GM12878 (cell line): ENCODE data around the gene DNAJC16. TPM values are rescaled to one million over a fixed set of nuclear protein-coding genes. Genes with fewer than 3 reads are reported as not detected.

ENCODE experiments used
- ATAC-seq: fragments of 200-7000 bp; cut with Tn5 transposase; 3 replicates; pipeline ENCODE4 v1.9.1; 2020; ENCODE audit warnings: mild to moderate bottlenecking, moderate library complexity
- Bru-seq: library from RNA; stranded (reverse); fragments of 400-500 nt; gene quantifications from one replicate; lab custom pipeline; 2021; lab: Mats Ljungman, UMichigan
- BruChase-seq, 2 experiments: library from RNA; stranded (reverse); fragments of 400-500 nt; gene quantifications; one replicate each; lab custom pipeline; 2021; lab: Mats Ljungman, UMichigan
- BruUV-seq: library from RNA; stranded (reverse); fragments of 400-500 nt; replicated peaks from 2 replicates; lab custom pipeline; 2021; lab: Mats Ljungman, UMichigan
- CTCF ChIA-PET: fragments of 300-600 bp; sonication (Branson Sonifier 250); formaldehyde crosslinking; extraction: SDS; loops from one replicate; lab custom pipeline; 2021; ENCODE audit warnings: inconsistent platforms; lab: Yijun Ruan, JAX
- POLR2A ChIA-PET: fragments of 350-600 bp; formaldehyde crosslinking; extraction: SDS; loops from one replicate; lab custom pipeline; 2021; ENCODE audit warnings: inconsistent platforms; lab: Charles Lee
- RAD21 ChIA-PET: fragments of 300-600 bp; sonication (Branson Sonifier 250); formaldehyde crosslinking; loops from one replicate; lab custom pipeline; 2023; ENCODE audit warnings: antibody characterized with exemption; ENCODE audit not compliant: unreplicated experiment; lab: Charles Lee
- SMC1A ChIA-PET: fragments of 300-600 bp; sonication (Branson Sonifier 250); formaldehyde crosslinking; loops from one replicate; lab custom pipeline; 2023; ENCODE audit not compliant: unreplicated experiment, uncharacterized antibody; lab: Charles Lee
- DNase-seq: peaks from one replicate; pipeline ENCODE4 v3.0.0-alpha.2; 2011; ENCODE audit warnings: low read depth, low spot score
- FAIRE-seq: peaks from 3 replicates; lab custom pipeline; 2011; peaks lifted over from hg19 to GRCh38; lab: Jason Lieb, UNC
- H2AFZ ChIP-seq: 2 replicates; pipeline ENCODE4 v1.6.0; 2011; ENCODE audit warnings: low read depth, low read length, control low read depth; ENCODE audit not compliant: control insufficient read depth
- H3K27ac ChIP-seq: 2 replicates; pipeline ENCODE4 v1.5.1; 2011; ENCODE audit warnings: control low read depth; ENCODE audit not compliant: control insufficient read depth, insufficient read depth
- H3K27me3 ChIP-seq, 2 experiments: replicated peaks in 1 of 2; 2 replicates each; pipeline versions ENCODE4 v1.6.0 to v1.6.1; 2011; ENCODE audit warnings: low read length in 1 of 2; ENCODE audit not compliant: control insufficient read depth in 2 of 2, insufficient read depth in 2 of 2
- H3K36me3 ChIP-seq, 2 experiments: 2 replicates each; pipeline ENCODE4 v1.5.1; 2011; ENCODE audit warnings: low read length in 1 of 2; ENCODE audit not compliant: control insufficient read depth in 2 of 2, insufficient read depth in 2 of 2
- H3K4me1 ChIP-seq: 2 replicates; pipeline ENCODE4 v1.6.1; 2011; ENCODE audit warnings: mild to moderate bottlenecking, low read length, moderate library complexity, mixed read lengths; ENCODE audit not compliant: control insufficient read depth, insufficient read depth
- H3K4me2 ChIP-seq: 2 replicates; pipeline ENCODE4 v1.6.0; 2011; ENCODE audit warnings: control low read depth; ENCODE audit not compliant: control insufficient read depth, insufficient read depth
- H3K4me3 ChIP-seq: fragments of 200-600 bp; sonication (generic); 2 replicates; pipeline ENCODE4 v1.5.1; 2016
- H3K79me2 ChIP-seq: 2 replicates; pipeline ENCODE4 v1.6.0; 2011; ENCODE audit warnings: low read length; ENCODE audit not compliant: control insufficient read depth, insufficient read depth
- H3K9ac ChIP-seq: 2 replicates; pipeline ENCODE4 v1.8.0; 2011; ENCODE audit warnings: low read length, control low read depth, mixed read lengths; ENCODE audit not compliant: control insufficient read depth, insufficient read depth
- H3K9me3 ChIP-seq: replicated peaks from 3 replicates; pipeline ENCODE4 v1.5.1; 2011; ENCODE audit warnings: mild to moderate bottlenecking, low read length; ENCODE audit not compliant: control insufficient read depth, insufficient read depth
- H4K20me1 ChIP-seq: 2 replicates; pipeline ENCODE4 v1.6.0; 2011; ENCODE audit not compliant: control insufficient read depth, insufficient read depth
- BRCA1 ChIP-seq: IDR thresholded peaks from 2 replicates; pipeline ENCODE4 v1.6.1; 2011; ENCODE audit warnings: low read depth, low read length, improper control_type of control experiment
- CREM ChIP-seq: IDR thresholded peaks from 2 replicates; pipeline ENCODE4 v1.6.1; 2014; ENCODE audit warnings: antibody characterized with exemption, low read depth
- FOS ChIP-seq: IDR thresholded peaks from 3 replicates; pipeline ENCODE4 v1.6.1; 2011; ENCODE audit warnings: borderline replicate concordance; ENCODE audit not compliant: insufficient read length; ENCODE audit errors: extremely low read depth
- HCFC1 ChIP-seq: fragments of 150-350 bp; IDR thresholded peaks from 2 replicates; pipeline ENCODE4 v1.6.1; 2014; ENCODE audit warnings: low read length
- IKZF2 ChIP-seq, 2 experiments: fragments of 450-650 bp; IDR thresholded peaks; 2 replicates each; pipeline ENCODE4 v1.6.1; 2017; ENCODE audit warnings: mild to moderate bottlenecking in 2 of 2, moderate library complexity in 2 of 2
- PKNOX1 ChIP-seq: fragments of 450-650 bp; IDR thresholded peaks from 2 replicates; pipeline ENCODE4 v1.6.1; 2016; ENCODE audit warnings: mild to moderate bottlenecking
- RCOR1 ChIP-seq: conservative IDR thresholded peaks from 2 replicates; pipeline ENCODE4 v1.6.1; 2012; ENCODE audit warnings: low read depth, low read length, improper control_type of control experiment
- RUNX3 ChIP-seq: IDR thresholded peaks from 2 replicates; pipeline ENCODE4 v1.6.1; 2012; ENCODE audit warnings: low read length, inconsistent platforms
- SIX5 ChIP-seq: IDR thresholded peaks from 2 replicates; pipeline ENCODE4 v1.6.1; 2011; ENCODE audit warnings: mild to moderate bottlenecking, low read depth, low read length, moderate library complexity; ENCODE audit not compliant: severe bottlenecking
- STAT1 ChIP-seq: fragments of 450-650 bp; conservative IDR thresholded peaks from 2 replicates; pipeline ENCODE4 v1.6.1; 2014; ENCODE audit warnings: antibody characterized with exemption, mild to moderate bottlenecking
- ZBTB4 ChIP-seq: fragments of 450-650 bp; formaldehyde crosslinking; IDR thresholded peaks from 2 replicates; pipeline ENCODE4 v1.4.0; 2022; ENCODE audit warnings: mild to moderate bottlenecking, moderate library complexity
- ZSCAN29 ChIP-seq: fragments of 450-650 bp; IDR thresholded peaks from 2 replicates; pipeline ENCODE4 v1.6.1; 2017; ENCODE audit warnings: mild to moderate bottlenecking, moderate library complexity
- WGBS: methylation state at CpG from one replicate; pipeline ENCODE4 v1.1.6; 2016; ENCODE audit warnings: low lambda C conversion rate; ENCODE audit not compliant: insufficient replicate concordance, insufficient coverage; ENCODE audit errors: missing lambda C conversion rate; 5-methylcytosine and 5-hydroxymethylcytosine counted together
- in situ Hi-C: fragments of 300-500 bp; cut with MboI; formaldehyde crosslinking; loops from 9 replicates; pipeline ENCODE4 v1.14.3; 2018; ENCODE audit warnings: mixed read lengths
- intact Hi-C: fragments of 100-400 bp; cut with micrococcal nuclease; formaldehyde crosslinking; loops from one replicate; pipeline ENCODE4 v1.14.2; 2022; ENCODE audit not compliant: unreplicated experiment
- long read RNA-seq, 2 experiments: library from polyadenylated mRNA; unstranded; transcript quantifications; one replicate each; pipeline ENCODE4 v2.0.0, GENCODE V29; 2019 to 2020
- polyA minus RNA-seq, 3 experiments: library from RNA; depleted of rRNA, polyadenylated mRNA; stranded (reverse); fragments of >200 nt; gene quantifications; 2 replicates each; pipeline ENCODE4 v1.2.3, GENCODE V29; 2011
- polyA plus RNA-seq, 11 experiments: library from polyadenylated mRNA; depleted of rRNA in 4 of 11; unstranded in 6 of 11; stranded (reverse) in 5 of 11; fragments of >200 nt; fragmentation: Nextera tagmentation in 4 of 11; fragmentation: Illumina TruSeq in 1 of 11; extraction: Ambion mirVana in 4 of 11; extraction: Trizol in 1 of 11; gene quantifications; 1 replicate in 1 of 11; 2 replicates in 10 of 11; pipeline versions ENCODE4 v1.2.1 to v1.2.3, GENCODE V29; 2011 to 2016; ENCODE audit warnings: inconsistent platforms in 2 of 11, missing spikeins in 2 of 11, low read depth in 1 of 11
- total RNA-seq, 4 experiments: library from RNA; depleted of rRNA in 3 of 4; stranded (reverse); fragments of >200 nt in 3 of 4; fragmentation: Illumina TruSeq in 1 of 4; extraction: Trizol in 1 of 4; gene quantifications; 2 replicates each; pipeline versions ENCODE4 v1.2.1 to v1.2.3, GENCODE V29; 2013 to 2021

Gene DNAJC16
- 36.5 and 37.0 TPM in 2 replicates for total RNA-seq (2013; cell fraction: nucleolus; rRNA removed)
- 12.2 and 12.7 TPM in 2 replicates for total RNA-seq (2014; rRNA removed)
- 9.4 and 10.3 TPM in 2 replicates for total RNA-seq (2014; rRNA removed; fragmentation: Illumina TruSeq; extraction: Trizol)
- total RNA-seq (2021), result 10.3 and 11.8 TPM in 2 replicates
- 2.7 TPM for polyA plus RNA-seq (2011; ENCODE audit: low read depth)
- polyA plus RNA-seq (2011; rRNA removed), result 8.6 and 10.6 TPM in 2 replicates
- polyA plus RNA-seq (2011; cell fraction: cytosol; rRNA removed), result 5.0 and 7.7 TPM in 2 replicates
- 7.1 and 10.2 TPM in 2 replicates for polyA plus RNA-seq (2011; cell fraction: nucleus; rRNA removed)
- polyA plus RNA-seq (2012), result 3.7 and 5.3 TPM in 2 replicates
- polyA plus RNA-seq (2014; fragmentation: Illumina TruSeq; extraction: Trizol), result 8.5 and 10.7 TPM in 2 replicates
- 1 to 10 TPM; 2.4 to 4.4 TPM for polyA plus RNA-seq (2014; fragmentation: Nextera tagmentation; extraction: Ambion mirVana)
- polyA plus RNA-seq (2014; rRNA removed), result 7.0 and 7.1 TPM in 2 replicates
- 1 to 10 TPM; 6.8 to 6.9 TPM for polyA plus RNA-seq (2016; fragmentation: Nextera tagmentation; extraction: Ambion mirVana)
- 10.9 and 16.5 TPM in 2 replicates for polyA minus RNA-seq (2011; rRNA and poly(A)+ RNA removed)
- polyA minus RNA-seq (2011; cell fraction: cytosol; rRNA and poly(A)+ RNA removed), result 7.1 and 10.0 TPM in 2 replicates
- 2.9 and 6.0 TPM in 2 replicates for polyA minus RNA-seq (2011; cell fraction: nucleus; rRNA and poly(A)+ RNA removed)
- percentile 67 among the genes with signal in this experiment for Bru-seq, nascent RNA
- BruChase-seq, experiment 1, labeled RNA remaining after a 6-hour chase, result percentile 71 among the genes with signal in this experiment
- percentile 71 among the genes with signal in this experiment for BruChase-seq, experiment 2, labeled RNA remaining after a 2-hour chase
- long read RNA-seq, experiment 1, full-length matches to known transcripts, result 1 of 4 reads
- long read RNA-seq, experiment 1, partial matches to known transcripts, result 0 of 4 reads
- long read RNA-seq, experiment 1, other reads (novel, unspliced or antisense), result 3 of 4 reads
- long read RNA-seq, experiment 2, full-length matches to known transcripts, result 3 of 12 reads
- long read RNA-seq, experiment 2, partial matches to known transcripts, result 2 of 12 reads
- long read RNA-seq, experiment 2, other reads (novel, unspliced or antisense), result 7 of 12 reads

GRCh38 chr1:15526490-15527339 lies at the start of gene DNAJC16:
Gene DNAJC16, plus strand, starts transcription at chr1:15526848. Its CDS starts 2,258 bp downstream, at chr1:15529106.
- in situ Hi-C loops, result no loop called here
- Histone ChIP-seq H3K4me3 (peak within 1 kb of the TSS; percentile 93), H3K9ac (peak within 1 kb of the TSS; percentile 82), H4K20me1 (no peaks in the 10 kb centered on the region), H3K36me3 (no peaks in the 10 kb centered on the region; a peak in 1 of 4 replicates), H2AFZ (peak within 1 kb of the TSS; percentile 93), H3K79me2 (peaks cover 13% of the 10 kb centered on the region), H3K27ac (peak within 1 kb of the TSS; percentile 65), H3K4me1 (peaks cover 9% of the 10 kb centered on the region; the same call in 1 of the 2 replicates), H3K4me2 (peak within 1 kb of the TSS; percentile 98), H3K27me3 (no peaks in the 10 kb centered on the region), H3K9me3 (no peaks in the 10 kb centered on the region)
- ChIA-PET POLR2A (interaction anchor here (0.5 to 1.9 kb wide), 8 partner anchors 9 to 178 kb away, joined by 3 to 10 read pairs (median 4); partner anchors contain the start of gene DDI2), CTCF (interaction anchor here (0.5 to 1.4 kb wide), 6 partner anchors 8 to 678 kb away, joined by 3 to 4 read pairs (median 3); no protein-coding TSS in a partner anchor), SMC1A (interaction anchor here (0.7 to 1.8 kb wide), 4 partner anchors 15 to 100 kb away, joined by 3 to 8 read pairs (median 6); no protein-coding TSS in a partner anchor), RAD21 (interaction anchor here (0.6 to 1.9 kb wide), 8 partner anchors 11 to 317 kb away, joined by 3 to 5 read pairs (median 3); partner anchors contain the start of gene DDI2)
- DNase-seq (peak; percentile 100), FAIRE-seq (peak; percentile 100), ATAC-seq (peak; percentile 70)
- WGBS, result under 1% methylated on average over 64 of the region's 65 CpGs
- no TSS peak for BruUV-seq
- intact Hi-C loops, result loop anchor here (2.0 to 10.0 kb wide), 3 partner anchors 90 to 448 kb away; partner anchors contain the start of genes DDI2, SPEN and ZBTB17
- TF ChIP-seq HCFC1, result peak; percentile 79
- TF ChIP-seq PKNOX1, result no peak; the same call in 1 of the 2 replicates
- TF ChIP-seq BRCA1, result no peak
- TF ChIP-seq RCOR1, result no peak
- no peak for TF ChIP-seq SIX5
- TF ChIP-seq ZSCAN29, result no peak
- no peak for TF ChIP-seq FOS
- TF ChIP-seq RUNX3, result peak; percentile 62
- TF ChIP-seq STAT1, result no peak
- TF ChIP-seq ZBTB4 (CRISPR knock-in tag), result peak; percentile 85; the same call in 1 of the 2 replicates
- TF ChIP-seq CREM, result peak; percentile 49; the same call in 1 of the 2 replicates
- TF ChIP-seq IKZF2 (IDR thresholded peaks at IDR 0.05), result peak; percentile 73 to 74
